Transverse colon (tissue), 4 donors: ENCODE data around the gene KRT4. TPM values are rescaled to one million over a fixed set of nuclear protein-coding genes. Genes with fewer than 3 reads are reported as not detected.

Source experiments
- DNase-seq: peaks from one replicate; pipeline ENCODE4 v3.0.0-alpha.2; 2019
- H3K27ac ChIP-seq, 4 donors: fragments of 200-600 bp; sonication (generic); 2 replicates each; pipeline ENCODE4 v1.5.1; 2016 to 2018; ENCODE audit warnings: inconsistent platforms in 4 of 4
- H3K27me3 ChIP-seq: fragments of 200-600 bp; sonication (generic); 2 replicates; pipeline ENCODE4 v1.5.1; 2017; ENCODE audit warnings: inconsistent platforms
- H3K36me3 ChIP-seq, 4 donors: fragments of 200-600 bp; sonication (generic); 2 replicates each; pipeline ENCODE4 v1.5.1; 2017 to 2019; ENCODE audit warnings: inconsistent platforms in 4 of 4
- H3K4me1 ChIP-seq, 4 donors: fragments of 200-600 bp; sonication (generic); 2 replicates each; pipeline ENCODE4 v1.5.1; 2017 to 2020; ENCODE audit warnings: inconsistent platforms in 4 of 4
- H3K4me3 ChIP-seq, 4 donors: fragments of 200-600 bp; sonication (generic); 1 replicate in 1 of 4; 2 replicates in 3 of 4; pipeline versions ENCODE4 v1.5.1 to v1.6.1; 2017 to 2019; ENCODE audit warnings: inconsistent platforms in 4 of 4
- H3K9me3 ChIP-seq, 2 donors: fragments of 200-600 bp; sonication (generic); 2 replicates each; pipeline ENCODE4 v1.5.1; 2017 to 2019; ENCODE audit warnings: inconsistent platforms in 2 of 2
- CTCF ChIP-seq, 5 experiments: fragments of 200-600 bp in 3 of 5; fragments of 450-650 bp in 2 of 5; sonication (generic) in 3 of 5; IDR thresholded peaks; 1 replicate in 2 of 5; 2 replicates in 3 of 5; pipeline ENCODE4 v1.5.1; 2016 to 2017; ENCODE audit warnings: antibody characterized with exemption in 5 of 5, inconsistent platforms in 3 of 5, mild to moderate bottlenecking in 2 of 5, moderate library complexity in 1 of 5
- EP300 ChIP-seq: sonication (generic); formaldehyde crosslinking; IDR thresholded peaks from one replicate; pipeline ENCODE4 v1.6.1; 2017; ENCODE audit warnings: antibody characterized with exemption, low read depth
- POLR2A ChIP-seq: fragments of 450-650 bp; IDR thresholded peaks from one replicate; pipeline ENCODE4 v1.6.1; 2016; ENCODE audit warnings: antibody characterized with exemption, mild to moderate bottlenecking, moderate library complexity
- POLR2AphosphoS5 ChIP-seq, 3 donors: sonication (generic); formaldehyde crosslinking; IDR thresholded peaks; one replicate each; pipeline ENCODE4 v1.6.1; 2016; ENCODE audit warnings: antibody characterized with exemption in 3 of 3
- WGBS, 2 donors: methylation state at CpG; one replicate each; pipeline ENCODE4 v1.1.5; 2018; ENCODE audit warnings: low coverage in 1 of 2; 5-methylcytosine and 5-hydroxymethylcytosine counted together
- in situ Hi-C, 4 donors: fragments of 200-750 bp; cut with MboI; loops; one replicate each; pipeline versions ENCODE4 v1.15.0 to v1.15.1; 2017; ENCODE audit warnings: low sequenced_read_pairs in 3 of 4, low pct_ligation_motif_present in 1 of 4, low pct_unique_long_range_greater_than_20kb in 1 of 4
- intact Hi-C: fragments of 100-400 bp; cut with DNase I; formaldehyde crosslinking; loops from one replicate; pipeline ENCODE4 v1.15.1; 2023; ENCODE audit warnings: low total_unique reads
- total RNA-seq, 4 donors: library from RNA; depleted of rRNA; stranded (reverse); fragments of >200 nt; gene quantifications; one replicate each; pipeline ENCODE4 v1.1.0, GENCODE V29; 2016

The KRT4 gene
- total RNA-seq, 4 donors from 2014 or later: not detected

- TF ChIP-seq POLR2AphosphoS5 (IDR thresholded peaks at IDR 0.05) (no peak), POLR2A (no peak), CTCF (IDR thresholded peaks at IDR 0.05) (no peak), EP300 (no peak)
- intact Hi-C loops: no loop called here
- 80 to 100% methylated on average over 1 to 4 of the region's 4 CpGs for WGBS, 2 donors
These were observed 12.0 kb upstream of the KRT4 start for GRCh38 chr12:52825961-52826360.

GRCh38 chr12:52824741-52825410, 11.0 kb upstream of the KRT4 start:
- no peak for DNase-seq
- Histone ChIP-seq H3K27me3 (no peaks in the 10 kb centered on the region), H3K9me3 (no peaks in the 10 kb centered on the region), H3K4me3 (no peak overlapping the region), H3K27ac (no peak overlapping the region), H3K36me3 (no peaks in the 10 kb centered on the region), H3K4me1 (no peaks in the 10 kb centered on the region)
- TF ChIP-seq CTCF (IDR thresholded peaks at IDR 0.05) (no peak), POLR2A (no peak), POLR2AphosphoS5 (IDR thresholded peaks at IDR 0.05) (no peak), EP300 (no peak)
- WGBS, 2 donors: 82 to 100% methylated on average over 1 to 5 of the region's 5 CpGs
- intact Hi-C loops: no loop called here
- in situ Hi-C loops: no loop called here

More at GRCh38 chr12:52825961-52826360, 12.0 kb upstream of the KRT4 start:
- Histone ChIP-seq H3K4me1 (no peaks in the 10 kb centered on the region), H3K4me3 (no peak overlapping the region), H3K36me3 (no peaks in the 10 kb centered on the region), H3K27me3 (no peaks in the 10 kb centered on the region), H3K27ac (no peak overlapping the region), H3K9me3 (no peaks in the 10 kb centered on the region)
- no peak for DNase-seq
- in situ Hi-C loops: no loop called here

- Histone ChIP-seq H3K4me3 (no peak overlapping the region), H3K9me3 (no peaks in the 10 kb centered on the region), H3K36me3 (no peaks in the 10 kb centered on the region), H3K27ac (no peak overlapping the region), H3K27me3 (no peaks in the 10 kb centered on the region), H3K4me1 (no peaks in the 10 kb centered on the region)
- intact Hi-C loops: no loop called here
- DNase-seq: no peak
- 90% methylated on average over 15 of the region's 15 CpGs; no CpG with 5 or more reads in 1 of the 2 donors for WGBS, 2 donors
- in situ Hi-C loops: no loop called here
- TF ChIP-seq EP300 (no peak), POLR2A (no peak), CTCF (IDR thresholded peaks at IDR 0.05) (no peak), POLR2AphosphoS5 (IDR thresholded peaks at IDR 0.05) (no peak)
These were observed 10.0 kb upstream of the KRT4 start for GRCh38 chr12:52823761-52824450.

- H3K9me3 ChIP-seq: no peaks in the 10 kb centered on the region
- peaks cover 7% of the 10 kb centered on the region for H3K27me3 ChIP-seq
- DNase-seq: no peak
- WGBS, 2 donors: 67% methylated on average over 16 of the region's 16 CpGs; no CpG with 5 or more reads in 1 of the 2 donors
- in situ Hi-C loops (no loop called here), intact Hi-C loops (no loop called here)
- no peaks in the 10 kb centered on the region for H3K36me3 ChIP-seq
- H3K4me1 ChIP-seq: no peaks in the 10 kb centered on the region
- no peak overlapping the region for H3K27ac ChIP-seq
- H3K4me3 ChIP-seq: no peak overlapping the region
- no peak for TF ChIP-seq EP300
- no peak for TF ChIP-seq POLR2AphosphoS5 (IDR thresholded peaks at IDR 0.05)
- no peak for TF ChIP-seq CTCF (IDR thresholded peaks at IDR 0.05)
- no peak for TF ChIP-seq POLR2A
These were observed 9.0 kb upstream of the KRT4 start for GRCh38 chr12:52822771-52823510.
